Measurements from ENCODE around the gene PPP1R3E. TPM values are rescaled to one million over a fixed set of nuclear protein-coding genes. Genes with fewer than 3 reads are reported as not detected.
A peak's percentile ranks its signal among the peaks of the same experiment; 100 is the strongest.
"Not testable (repeated sequence)": the region's sequence is repeated elsewhere in the genome, so short reads cannot be mapped to it uniquely, and the experiment has no call there.

Gene PPP1R3E
- total RNA-seq, 1 donor from 2014 or later: 19.2 TPM

GRCh38 chr14:23285530-23286019, 17.1 kb downstream of the PPP1R3E start:
- H3K27ac Mint-ChIP-seq (ENCODE audit: unreplicated experiment): peak overlapping the region; percentile 69

DNA sequence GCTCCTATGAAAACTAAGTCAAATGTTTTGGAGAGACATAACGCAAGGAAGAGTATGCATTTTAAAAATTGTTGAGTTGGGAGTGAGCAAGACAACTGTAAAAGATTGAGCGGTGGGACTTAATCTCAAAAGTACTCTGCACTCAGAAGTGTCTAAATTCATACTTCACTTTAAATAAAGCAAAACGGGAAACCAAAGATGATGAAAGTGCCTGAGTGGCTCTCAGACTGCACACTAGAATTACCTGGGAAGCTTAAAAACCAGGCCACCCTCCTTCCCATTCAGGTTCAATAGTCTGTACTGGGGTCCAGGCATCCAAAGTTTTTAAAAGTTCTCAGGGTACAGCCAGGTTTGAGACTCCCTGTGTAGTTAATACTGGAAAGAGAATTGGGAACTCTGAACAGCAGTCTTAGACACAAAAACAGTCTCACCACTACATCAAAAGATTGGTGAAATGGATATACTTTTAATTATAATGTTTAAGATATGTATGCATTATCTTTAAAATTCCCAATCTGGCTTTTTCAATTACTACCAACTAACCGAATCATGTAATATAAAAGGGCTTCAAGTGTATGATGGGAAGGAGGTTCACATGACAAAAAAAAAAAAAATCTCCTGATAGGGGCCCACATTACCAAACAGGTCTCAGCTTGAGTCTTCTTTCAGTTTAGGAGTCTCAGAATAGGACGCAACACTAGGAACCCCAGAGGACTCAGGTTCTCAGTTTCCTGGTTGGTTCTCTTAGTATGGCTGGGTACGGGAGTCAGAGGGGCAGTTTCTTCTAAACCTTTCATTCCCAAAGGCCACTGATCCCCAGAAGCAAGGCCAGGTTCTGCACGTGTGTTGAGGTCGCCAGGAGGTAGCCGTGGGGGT, 17.8 kb downstream of the PPP1R3E start:
- Mint-ChIP-seq H3K27ac (ENCODE audit: unreplicated experiment) (peak overlapping the region; percentile 69), H3K4me3 (ENCODE audit: unreplicated experiment) (peak overlapping the region; percentile 92), H3K36me3 (ENCODE audit: unreplicated experiment) (no peaks in the 10 kb centered on the region), H3K9me3 (ENCODE audit: unreplicated experiment) (no peaks in the 10 kb centered on the region), H3K27me3 (ENCODE audit: unreplicated experiment) (peaks cover 13% of the 10 kb centered on the region), H3K4me1 (ENCODE audit: unreplicated experiment) (peaks cover 14% of the 10 kb centered on the region)
- no peak for DNase-seq (ENCODE audit: extremely low spot score, unreplicated experiment)
- no peak for TF ChIP-seq CTCF (IDR thresholded peaks at IDR 0.05)

More at GRCh38 chr14:23285530-23286019, 17.1 kb downstream of the PPP1R3E start:
- peaks cover 14% of the 10 kb centered on the region for H3K4me1 Mint-ChIP-seq (ENCODE audit: unreplicated experiment)
- DNase-seq (ENCODE audit: extremely low spot score, unreplicated experiment): no peak
- H3K27me3 Mint-ChIP-seq (ENCODE audit: unreplicated experiment): peaks cover 17% of the 10 kb centered on the region
- no peak for TF ChIP-seq CTCF (IDR thresholded peaks at IDR 0.05)
- H3K9me3 Mint-ChIP-seq (ENCODE audit: unreplicated experiment): no peaks in the 10 kb centered on the region
- H3K36me3 Mint-ChIP-seq (ENCODE audit: unreplicated experiment): no peaks in the 10 kb centered on the region
- H3K4me3 Mint-ChIP-seq (ENCODE audit: unreplicated experiment): peak overlapping the region; percentile 92

GRCh38 chr14:23281247-23281646, 21.4 kb downstream of the PPP1R3E start:
- no peaks in the 10 kb centered on the region for H3K36me3 Mint-ChIP-seq (ENCODE audit: unreplicated experiment)
- no peak overlapping the region for H3K4me3 Mint-ChIP-seq (ENCODE audit: unreplicated experiment)
- H3K27ac Mint-ChIP-seq (ENCODE audit: unreplicated experiment): no peak overlapping the region

DNA sequence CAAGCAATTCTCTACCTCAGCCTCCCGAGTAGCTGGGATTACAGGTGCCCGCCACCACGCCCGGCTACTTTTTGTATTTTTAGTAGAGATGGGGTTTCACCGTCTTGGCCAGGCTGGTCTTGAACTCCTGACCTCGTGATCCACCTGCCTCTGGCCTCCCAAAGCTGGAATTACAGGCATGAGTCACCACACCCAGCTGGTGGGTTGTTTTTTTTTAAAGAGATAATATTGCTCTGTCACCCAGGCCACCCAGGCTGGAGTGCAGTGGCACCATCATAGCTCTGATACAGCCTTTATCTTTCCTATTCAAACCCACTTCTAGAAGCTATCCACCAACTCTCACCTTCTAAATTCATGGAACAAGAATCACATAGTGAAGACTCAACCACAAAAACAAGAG, 24.7 kb downstream of the PPP1R3E start:
- not testable (repeated sequence) for H3K4me1 Mint-ChIP-seq (ENCODE audit: unreplicated experiment)

More at GRCh38 chr14:23281247-23281646, 21.4 kb downstream of the PPP1R3E start:
- Mint-ChIP-seq H3K4me1 (ENCODE audit: unreplicated experiment) (peaks cover 9% of the 10 kb centered on the region), H3K27me3 (ENCODE audit: unreplicated experiment) (no peaks in the 10 kb centered on the region), H3K9me3 (ENCODE audit: unreplicated experiment) (no peaks in the 10 kb centered on the region)
- DNase-seq (ENCODE audit: extremely low spot score, unreplicated experiment): no peak
- TF ChIP-seq CTCF (IDR thresholded peaks at IDR 0.05): no peak

DNA sequence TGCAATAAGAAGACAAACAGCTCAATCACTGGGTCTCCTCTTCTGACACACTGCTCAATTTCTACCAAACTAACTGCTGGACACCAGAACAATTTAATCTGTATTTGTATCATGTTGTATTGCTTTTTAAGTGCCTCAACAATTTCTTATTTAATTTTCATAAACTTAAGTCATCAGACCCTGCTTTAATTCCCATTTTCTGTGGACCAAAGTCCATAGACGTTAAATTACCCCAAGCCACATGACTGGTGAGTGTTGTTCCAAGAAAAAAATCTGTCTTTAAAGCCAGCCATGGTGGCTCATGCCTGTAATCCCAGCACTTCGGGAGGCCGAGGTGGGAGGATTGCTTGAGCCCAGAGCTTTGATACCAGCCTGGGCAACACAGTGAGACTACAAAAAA, 25.5 kb downstream of the PPP1R3E start:
- peaks cover 9% of the 10 kb centered on the region for H3K36me3 Mint-ChIP-seq (ENCODE audit: unreplicated experiment)
- H3K9me3 Mint-ChIP-seq (ENCODE audit: unreplicated experiment): no peaks in the 10 kb centered on the region
- H3K4me1 Mint-ChIP-seq (ENCODE audit: unreplicated experiment): no peaks in the 10 kb centered on the region
- DNase-seq (ENCODE audit: extremely low spot score, unreplicated experiment): no peak
- TF ChIP-seq CTCF (IDR thresholded peaks at IDR 0.05): no peak
- H3K27ac Mint-ChIP-seq (ENCODE audit: unreplicated experiment): no peak overlapping the region
- no peak overlapping the region for H3K4me3 Mint-ChIP-seq (ENCODE audit: unreplicated experiment)
- no peaks in the 10 kb centered on the region for H3K27me3 Mint-ChIP-seq (ENCODE audit: unreplicated experiment)

More for the DNA sequence above, 24.7 kb downstream of the PPP1R3E start:
- not testable (repeated sequence) for H3K27me3 Mint-ChIP-seq (ENCODE audit: unreplicated experiment); H3K4me3 Mint-ChIP-seq (ENCODE audit: unreplicated experiment); DNase-seq (ENCODE audit: extremely low spot score, unreplicated experiment); H3K36me3 Mint-ChIP-seq (ENCODE audit: unreplicated experiment); H3K9me3 Mint-ChIP-seq (ENCODE audit: unreplicated experiment); H3K27ac Mint-ChIP-seq (ENCODE audit: unreplicated experiment)

All from osteocyte (in vitro differentiated cells).